HAP-1 (cell line): ENCODE results near the gene IFRD2.
A peak's percentile ranks its signal among the peaks of the same experiment; 100 is the strongest.
"Not testable (repeated sequence)": the region's sequence is repeated elsewhere in the genome, so short reads cannot be mapped to it uniquely, and the experiment has no call there.

Experiments
- DNase-seq, 2 experiments: peaks; one replicate each; pipeline ENCODE4 v3.0.0-alpha.2; 2016 to 2020; ENCODE audit warnings: low spot score in 2 of 2
- H3K27me3 ChIP-seq: fragments of 250-450 bp; sonication (Bioruptor Pico); 2 replicates; pipeline ENCODE4 v1.5.1; 2020; ENCODE audit warnings: low read depth, mild to moderate bottlenecking, moderate library complexity
- H3K36me3 ChIP-seq: fragments of 250-450 bp; sonication (Bioruptor Pico); replicated peaks from 2 replicates; pipeline ENCODE4 v1.5.1; 2020; ENCODE audit warnings: mild to moderate bottlenecking
- H3K4me1 ChIP-seq: fragments of 250-450 bp; sonication (Bioruptor Pico); 2 replicates; pipeline ENCODE4 v1.5.1; 2020; ENCODE audit warnings: mild to moderate bottlenecking
- H3K4me3 ChIP-seq: fragments of 250-450 bp; sonication (Bioruptor Pico); 2 replicates; pipeline ENCODE4 v1.5.1; 2020; ENCODE audit warnings: mild to moderate bottlenecking, moderate library complexity
- H3K9me3 ChIP-seq: fragments of 250-450 bp; sonication (Bioruptor Pico); 2 replicates; pipeline ENCODE4 v1.5.1; 2020; ENCODE audit warnings: mild to moderate bottlenecking, moderate library complexity
- in situ Hi-C: fragments of 300-500 bp; cut with MboI; formaldehyde crosslinking; loops from 3 replicates; pipeline ENCODE4 v1.14.3; 2020; ENCODE audit warnings: low sequenced_read_pairs, inconsistent platforms, mixed read lengths

Gene IFRD2

GRCh38 chr3:50244813-50245212, 47.4 kb downstream of the IFRD2 start:
- peaks cover 12% of the 10 kb centered on the region for H3K36me3 ChIP-seq
- H3K4me3 ChIP-seq, in situ Hi-C loops, DNase-seq, H3K9me3 ChIP-seq, H3K27me3 ChIP-seq: not testable (repeated sequence)
- H3K4me1 ChIP-seq, result peaks cover 26% of the 10 kb centered on the region

GRCh38 chr3:50243543-50243895, 48.7 kb downstream of the IFRD2 start:
- no peaks in the 10 kb centered on the region for H3K9me3 ChIP-seq
- in situ Hi-C loops, result no loop called here
- DNase-seq, result no peak
- no peak overlapping the region for H3K4me3 ChIP-seq
- H3K4me1 ChIP-seq, result peaks cover 26% of the 10 kb centered on the region
- H3K36me3 ChIP-seq, result peaks cover 17% of the 10 kb centered on the region
- H3K27me3 ChIP-seq, result no peaks in the 10 kb centered on the region

GRCh38 chr3:50242851-50243542, 49.2 kb downstream of the IFRD2 start:
- no peaks in the 10 kb centered on the region for H3K9me3 ChIP-seq
- DNase-seq, result no peak
- H3K4me3 ChIP-seq, result no peak overlapping the region
- in situ Hi-C loops, result no loop called here
- peaks cover 30% of the 10 kb centered on the region for H3K4me1 ChIP-seq
- H3K36me3 ChIP-seq, result peaks cover 21% of the 10 kb centered on the region
- H3K27me3 ChIP-seq, result no peaks in the 10 kb centered on the region

GRCh38 chr3:50242381-50242770, 49.9 kb downstream of the IFRD2 start:
- Histone ChIP-seq H3K4me3 (no peak overlapping the region), H3K27me3 (no peaks in the 10 kb centered on the region), H3K9me3 (no peaks in the 10 kb centered on the region), H3K4me1 (peaks cover 30% of the 10 kb centered on the region), H3K36me3 (peaks cover 21% of the 10 kb centered on the region)
- in situ Hi-C loops, result no loop called here
- DNase-seq, result no peak

DNA sequence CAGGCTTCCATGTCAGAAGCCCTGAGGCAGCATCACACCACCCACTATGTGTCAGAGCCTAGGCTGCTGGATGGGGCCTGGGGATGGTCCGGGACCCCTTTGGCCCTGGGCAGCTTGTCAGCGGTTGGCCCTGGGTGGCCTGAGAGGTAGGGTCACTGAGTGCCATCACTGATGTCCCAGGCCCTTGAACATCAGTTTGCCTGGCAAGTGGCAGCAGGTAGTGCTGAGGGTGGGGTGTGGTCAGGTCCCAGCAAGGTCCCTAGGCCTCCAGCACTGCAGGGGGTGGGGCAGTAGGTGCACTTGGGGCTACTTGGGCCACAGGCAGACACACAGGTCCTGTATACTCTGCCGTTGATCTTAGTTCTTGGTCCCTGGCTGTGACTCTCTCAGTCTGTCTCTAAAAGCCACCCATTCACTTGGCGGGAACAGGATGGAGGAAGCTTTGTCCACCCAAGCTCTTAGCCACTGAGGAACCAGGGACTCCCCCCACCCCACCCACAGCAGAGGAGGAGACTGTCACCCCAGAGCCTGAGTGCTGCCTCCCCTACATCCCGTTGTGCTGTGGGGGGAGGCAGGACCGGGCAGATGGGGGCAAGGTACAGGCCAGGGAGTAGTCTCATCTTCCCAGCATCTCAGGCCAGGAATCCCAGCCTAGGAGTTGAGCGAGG, 50.4 kb downstream of the IFRD2 start:
- H3K9me3 ChIP-seq, result no peaks in the 10 kb centered on the region
- H3K36me3 ChIP-seq, result peaks cover 21% of the 10 kb centered on the region
- no peaks in the 10 kb centered on the region for H3K27me3 ChIP-seq
- H3K4me1 ChIP-seq, result peaks cover 30% of the 10 kb centered on the region
- no peak for DNase-seq
- in situ Hi-C loops, result no loop called here
- no peak overlapping the region for H3K4me3 ChIP-seq

GRCh38 chr3:50241163-50241562, 51.1 kb downstream of the IFRD2 start:
- in situ Hi-C loops, result no loop called here
- H3K27me3 ChIP-seq, result no peaks in the 10 kb centered on the region
- peak; percentile 81 to 97 for DNase-seq
- peaks cover 26% of the 10 kb centered on the region for H3K4me1 ChIP-seq
- peaks cover 21% of the 10 kb centered on the region for H3K36me3 ChIP-seq
- H3K4me3 ChIP-seq, result no peak overlapping the region
- no peaks in the 10 kb centered on the region for H3K9me3 ChIP-seq

- no peaks in the 10 kb centered on the region for H3K9me3 ChIP-seq
- H3K27me3 ChIP-seq, result no peaks in the 10 kb centered on the region
- DNase-seq, result no peak
- in situ Hi-C loops, result no loop called here
- peaks cover 22% of the 10 kb centered on the region for H3K4me1 ChIP-seq
- peaks cover 21% of the 10 kb centered on the region for H3K36me3 ChIP-seq
- no peak overlapping the region for H3K4me3 ChIP-seq
These were observed 52.6 kb downstream of the IFRD2 start for GRCh38 chr3:50239649-50240048.

DNA sequence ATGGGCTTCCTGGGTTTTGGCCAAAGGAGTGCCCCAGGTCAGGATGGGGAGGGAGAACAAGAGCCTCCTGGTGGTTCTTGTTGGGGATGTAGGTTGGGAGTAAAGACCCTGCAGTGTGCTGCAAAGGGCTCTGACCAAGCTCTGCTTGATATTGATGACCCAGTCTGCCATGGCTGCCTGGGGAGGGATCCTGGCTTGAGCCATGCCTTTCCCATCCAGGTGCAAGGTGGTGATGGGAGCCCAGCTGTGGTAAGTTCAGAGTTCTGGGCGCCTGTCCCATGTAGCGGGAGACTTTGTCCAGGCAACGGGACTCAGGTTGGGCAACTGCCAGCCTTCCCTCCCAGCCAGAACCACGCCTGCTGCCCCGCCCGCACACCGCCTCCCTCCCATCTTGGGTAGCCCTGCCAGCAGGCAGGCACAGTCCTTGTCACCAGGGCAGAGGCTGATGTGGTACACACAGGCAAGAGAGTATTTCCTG, 53.6 kb downstream of the IFRD2 start:
- H3K4me3 ChIP-seq, result peak overlapping the region; percentile 74
- H3K27me3 ChIP-seq, result no peaks in the 10 kb centered on the region
- H3K4me1 ChIP-seq, result peaks cover 22% of the 10 kb centered on the region
- in situ Hi-C loops, result no loop called here
- H3K36me3 ChIP-seq, result peaks cover 21% of the 10 kb centered on the region
- no peaks in the 10 kb centered on the region for H3K9me3 ChIP-seq
- DNase-seq, result peak in 1 of 2 experiments; percentile 50

DNA sequence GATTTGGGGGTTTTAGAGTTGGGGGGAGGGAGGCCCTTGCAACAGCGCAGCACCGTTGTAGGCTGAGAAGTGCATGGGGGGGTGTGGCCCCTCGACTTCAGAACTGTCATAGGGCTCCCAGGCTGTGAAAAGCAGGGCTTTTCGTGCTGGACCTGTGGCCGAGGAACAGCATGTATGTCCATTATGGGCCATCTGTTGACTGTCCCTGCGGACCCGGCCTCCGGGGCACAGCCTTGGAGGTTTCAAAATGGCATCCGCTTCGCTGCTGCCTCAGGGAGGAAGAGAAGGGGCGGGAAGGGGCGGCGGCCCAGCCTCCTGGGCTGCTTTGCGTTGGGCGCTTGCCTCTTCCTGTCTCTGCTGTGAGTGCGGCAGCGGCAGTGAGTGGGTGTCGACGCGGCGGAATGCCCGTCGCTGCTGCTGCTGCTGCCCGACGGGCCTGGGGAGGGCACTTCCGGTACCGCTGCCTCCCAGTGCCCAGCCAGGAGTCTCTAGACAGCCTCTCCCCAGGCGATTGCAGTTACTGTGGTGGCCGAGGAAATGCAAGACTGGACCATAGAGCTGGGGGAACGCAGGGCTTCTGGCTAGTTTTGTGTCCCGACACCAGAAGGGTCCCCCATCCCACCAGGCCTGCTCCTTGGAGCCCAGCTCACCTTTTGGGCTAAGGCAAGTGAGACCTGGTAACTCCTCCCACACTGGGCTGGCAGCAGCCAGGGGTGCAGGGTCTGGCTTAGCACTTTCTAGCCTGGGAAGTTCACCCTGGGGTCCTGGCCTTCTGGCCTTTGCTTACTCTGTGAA, 54.3 kb downstream of the IFRD2 start:
- peak; percentile 67 to 84 for DNase-seq
- Histone ChIP-seq H3K4me3 (peak overlapping the region; percentile 74), H3K27me3 (no peaks in the 10 kb centered on the region), H3K36me3 (peaks cover 21% of the 10 kb centered on the region), H3K4me1 (peaks cover 22% of the 10 kb centered on the region), H3K9me3 (no peaks in the 10 kb centered on the region)
- in situ Hi-C loops, result no loop called here
